ENCODE data around the gene LCNL1. TPM values are rescaled to one million over a fixed set of nuclear protein-coding genes. Genes with fewer than 3 reads are reported as not detected.

Gene LCNL1
- total and polyA plus RNA-seq, 2 donors (not counting 1 experiment from before 2014, with no cell fraction given), result not detected

DNA sequence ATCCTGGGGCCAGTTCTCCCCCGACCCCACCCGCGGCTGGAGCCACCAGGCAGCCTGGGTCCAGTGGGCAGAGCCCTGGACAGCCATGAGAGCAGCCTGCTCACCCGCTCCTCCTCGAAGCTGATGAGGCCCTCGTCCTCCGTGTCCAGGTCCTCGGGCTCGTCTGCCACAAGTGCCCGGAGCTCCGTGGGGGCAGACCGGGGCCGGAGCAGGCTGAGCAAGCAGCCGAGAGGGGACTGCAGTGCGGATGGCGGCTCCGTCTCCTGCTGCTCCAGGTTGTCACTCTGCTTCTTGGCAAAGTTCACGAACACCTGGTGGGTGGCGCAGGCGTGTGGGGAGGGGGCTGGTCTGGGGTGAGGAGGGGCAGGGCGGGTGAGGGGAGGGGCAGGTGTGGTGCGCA is 25.5 kb downstream of the LCNL1 start:
- H3K9ac ChIP-seq (ENCODE audit: low read length), result no peak overlapping the region
- H3K27ac Mint-ChIP-seq, result no peak overlapping the region
- no peak overlapping the region for H3K4me3 Mint-ChIP-seq
- no peak for ATAC-seq (ENCODE audit: low read depth)
- ChIA-PET CTCF (interaction anchor here (1.5 kb wide), 1 partner anchor 21 kb away, joined by 5 read pairs; no protein-coding TSS in a partner anchor), POLR2A (no interaction called here)
- peaks cover 0 to 4% (median 0%) of the 10 kb centered on the region in 3 donors for H3K9me3 ChIP-seq (ENCODE audit: control extremely low read depth in 1 of 3, control insufficient read depth in 2 of 3, insufficient read depth in 1 of 3, low read length in 2 of 3)
- H3K4me1 ChIP-seq (ENCODE audit: control insufficient read depth in 2 of 2, insufficient read depth in 2 of 2, low read length in 2 of 2), result no peaks in the 10 kb centered on the region
- no peaks in the 10 kb centered on the region for H3K27me3 Mint-ChIP-seq
- no peak overlapping the region for H2AFZ ChIP-seq (ENCODE audit: insufficient read depth, low read depth, low read length, poor library complexity, severe bottlenecking)
- WGBS (ENCODE audit: insufficient coverage), result 86% methylated on average over 20 of the region's 22 CpGs
- H3K4me3 ChIP-seq (ENCODE audit: control extremely low read depth in 1 of 5, extremely low read depth in 1 of 5, insufficient read depth in 1 of 5, low read depth in 2 of 5, low read length in 4 of 5), result no peak overlapping the region
- H4K20me1 ChIP-seq (ENCODE audit: control insufficient read depth, insufficient read depth, low read length, poor library complexity, severe bottlenecking), result no peaks in the 10 kb centered on the region
- no peaks in the 10 kb centered on the region for H3K27me3 ChIP-seq (replicated peaks in 1 of 4; ENCODE audit: control extremely low read depth in 1 of 4, control insufficient read depth in 3 of 4, insufficient read depth in 4 of 4, low read length in 3 of 4)
- H3K27ac ChIP-seq (ENCODE audit: low read length in 2 of 2), result no peak overlapping the region
- peaks cover 0 to 1% of the 10 kb centered on the region in 2 experiments for H3K36me3 ChIP-seq (replicated peaks in 1 of 2; ENCODE audit: control extremely low read depth in 1 of 2, control insufficient read depth in 1 of 2, extremely low read depth in 1 of 2, insufficient read depth in 2 of 2, low read length in 1 of 2)
- no peak overlapping the region for H3K4me2 ChIP-seq (replicated peaks; ENCODE audit: low read depth, low read length, poor library complexity, severe bottlenecking)
- H3K4me1 Mint-ChIP-seq, result no peaks in the 10 kb centered on the region
- no peaks in the 10 kb centered on the region for H3K9me3 Mint-ChIP-seq (ENCODE audit: insufficient read depth)
- intact Hi-C loops (cut with micrococcal nuclease), result no loop called here
- H3K79me2 ChIP-seq (ENCODE audit: control insufficient read depth, insufficient read depth, low read length), result no peaks in the 10 kb centered on the region
- no peak for DNase-seq
- TF ChIP-seq, protein P1, sequence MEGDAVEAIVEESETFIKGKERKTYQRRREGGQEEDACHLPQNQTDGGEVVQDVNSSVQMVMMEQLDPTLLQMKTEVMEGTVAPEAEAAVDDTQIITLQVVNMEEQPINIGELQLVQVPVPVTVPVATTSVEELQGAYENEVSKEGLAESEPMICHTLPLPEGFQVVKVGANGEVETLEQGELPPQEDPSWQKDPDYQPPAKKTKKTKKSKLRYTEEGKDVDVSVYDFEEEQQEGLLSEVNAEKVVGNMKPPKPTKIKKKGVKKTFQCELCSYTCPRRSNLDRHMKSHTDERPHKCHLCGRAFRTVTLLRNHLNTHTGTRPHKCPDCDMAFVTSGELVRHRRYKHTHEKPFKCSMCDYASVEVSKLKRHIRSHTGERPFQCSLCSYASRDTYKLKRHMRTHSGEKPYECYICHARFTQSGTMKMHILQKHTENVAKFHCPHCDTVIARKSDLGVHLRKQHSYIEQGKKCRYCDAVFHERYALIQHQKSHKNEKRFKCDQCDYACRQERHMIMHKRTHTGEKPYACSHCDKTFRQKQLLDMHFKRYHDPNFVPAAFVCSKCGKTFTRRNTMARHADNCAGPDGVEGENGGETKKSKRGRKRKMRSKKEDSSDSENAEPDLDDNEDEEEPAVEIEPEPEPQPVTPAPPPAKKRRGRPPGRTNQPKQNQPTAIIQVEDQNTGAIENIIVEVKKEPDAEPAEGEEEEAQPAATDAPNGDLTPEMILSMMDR (IDR thresholded peaks at IDR 0.05), result no peak
- TF ChIP-seq EZH2 (IDR thresholded peaks at IDR 0.05; ENCODE audit: borderline replicate concordance, insufficient read depth, low read depth, low read length, poor library complexity, severe bottlenecking), result no peak

DNA sequence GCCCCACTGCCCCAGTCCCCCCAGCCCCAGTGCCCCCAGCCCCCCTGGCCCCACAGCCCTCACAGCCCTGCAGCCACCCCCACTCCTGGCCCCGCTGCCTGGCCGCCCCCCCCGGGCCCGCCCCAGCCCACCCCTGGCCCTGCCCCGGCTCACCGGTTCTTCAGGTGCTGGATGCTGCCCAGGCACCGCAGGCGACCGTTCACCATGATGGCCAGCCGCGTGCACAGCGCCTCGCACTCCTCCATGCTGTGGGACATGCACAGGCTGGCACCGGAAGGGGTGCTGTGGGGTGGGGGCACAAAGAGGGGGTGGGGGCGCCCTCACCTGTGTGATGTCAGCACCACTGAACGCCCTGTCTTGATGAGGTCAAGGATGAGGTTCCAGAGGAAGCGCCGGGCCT is 26.4 kb downstream of the LCNL1 start:
- Histone ChIP-seq H3K27me3 (replicated peaks in 1 of 4; ENCODE audit: control extremely low read depth in 1 of 4, control insufficient read depth in 3 of 4, insufficient read depth in 4 of 4, low read length in 3 of 4) (no peaks in the 10 kb centered on the region), H4K20me1 (ENCODE audit: control insufficient read depth, insufficient read depth, low read length, poor library complexity, severe bottlenecking) (no peaks in the 10 kb centered on the region), H3K9me3 (ENCODE audit: control extremely low read depth in 1 of 3, control insufficient read depth in 2 of 3, insufficient read depth in 1 of 3, low read length in 2 of 3) (peaks cover 0 to 4% (median 0%) of the 10 kb centered on the region in 3 donors), H3K4me2 (replicated peaks; ENCODE audit: low read depth, low read length, poor library complexity, severe bottlenecking) (no peak overlapping the region), H3K9ac (ENCODE audit: low read length) (no peak overlapping the region), H3K79me2 (ENCODE audit: control insufficient read depth, insufficient read depth, low read length) (no peaks in the 10 kb centered on the region), H2AFZ (ENCODE audit: insufficient read depth, low read depth, low read length, poor library complexity, severe bottlenecking) (no peak overlapping the region), H3K4me3 (ENCODE audit: control extremely low read depth in 1 of 5, extremely low read depth in 1 of 5, insufficient read depth in 1 of 5, low read depth in 2 of 5, low read length in 4 of 5) (no peak overlapping the region), H3K27ac (ENCODE audit: low read length in 2 of 2) (no peak overlapping the region), H3K4me1 (ENCODE audit: control insufficient read depth in 2 of 2, insufficient read depth in 2 of 2, low read length in 2 of 2) (no peaks in the 10 kb centered on the region), H3K36me3 (replicated peaks in 1 of 2; ENCODE audit: control extremely low read depth in 1 of 2, control insufficient read depth in 1 of 2, extremely low read depth in 1 of 2, insufficient read depth in 2 of 2, low read length in 1 of 2) (peaks cover 0 to 1% of the 10 kb centered on the region in 2 experiments)
- H3K4me1 Mint-ChIP-seq, result no peaks in the 10 kb centered on the region
- CTCF ChIA-PET, result no interaction called here
- no peak for TF ChIP-seq EZH2 (IDR thresholded peaks at IDR 0.05; ENCODE audit: borderline replicate concordance, insufficient read depth, low read depth, low read length, poor library complexity, severe bottlenecking)
- TF ChIP-seq, protein P1 (IDR thresholded peaks at IDR 0.05), result no peak
- no peaks in the 10 kb centered on the region for H3K27me3 Mint-ChIP-seq
- no peaks in the 10 kb centered on the region for H3K9me3 Mint-ChIP-seq (ENCODE audit: insufficient read depth)
- no peak overlapping the region for H3K27ac Mint-ChIP-seq
- WGBS (ENCODE audit: insufficient coverage), result 98% methylated on average over 5 of the region's 18 CpGs
- ATAC-seq (ENCODE audit: low read depth) (no peak), DNase-seq (no peak)
- POLR2A ChIA-PET, result no interaction called here
- no peak overlapping the region for H3K4me3 Mint-ChIP-seq
- intact Hi-C loops (cut with micrococcal nuclease), result no loop called here
